Measurements from ENCODE around the gene OTUD5.

Gene OTUD5, protein sequence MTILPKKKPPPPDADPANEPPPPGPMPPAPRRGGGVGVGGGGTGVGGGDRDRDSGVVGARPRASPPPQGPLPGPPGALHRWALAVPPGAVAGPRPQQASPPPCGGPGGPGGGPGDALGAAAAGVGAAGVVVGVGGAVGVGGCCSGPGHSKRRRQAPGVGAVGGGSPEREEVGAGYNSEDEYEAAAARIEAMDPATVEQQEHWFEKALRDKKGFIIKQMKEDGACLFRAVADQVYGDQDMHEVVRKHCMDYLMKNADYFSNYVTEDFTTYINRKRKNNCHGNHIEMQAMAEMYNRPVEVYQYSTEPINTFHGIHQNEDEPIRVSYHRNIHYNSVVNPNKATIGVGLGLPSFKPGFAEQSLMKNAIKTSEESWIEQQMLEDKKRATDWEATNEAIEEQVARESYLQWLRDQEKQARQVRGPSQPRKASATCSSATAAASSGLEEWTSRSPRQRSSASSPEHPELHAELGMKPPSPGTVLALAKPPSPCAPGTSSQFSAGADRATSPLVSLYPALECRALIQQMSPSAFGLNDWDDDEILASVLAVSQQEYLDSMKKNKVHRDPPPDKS

DNA sequence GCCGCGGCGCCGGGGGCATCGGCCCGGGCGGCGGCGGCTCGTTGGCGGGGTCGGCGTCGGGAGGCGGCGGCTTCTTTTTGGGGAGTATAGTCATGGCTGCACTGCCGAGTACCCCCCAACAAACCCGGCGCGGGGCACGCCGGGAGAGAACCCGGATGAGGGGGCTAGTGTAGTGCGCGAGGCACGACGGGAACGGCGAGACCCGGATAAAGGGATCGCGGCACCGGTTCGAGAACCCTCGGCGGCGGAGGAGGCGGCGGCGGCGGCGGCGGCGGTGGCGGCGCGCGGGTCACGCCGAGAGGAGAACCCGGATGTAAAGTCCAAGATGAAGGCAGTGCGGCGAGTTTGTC is at the start of gene OTUD5:
Gene OTUD5 (minus strand): TSS at position 131 of the 350 bp plus-strand sequence. CDS start 37 bp downstream, at position 94.
- H3K27me3 Mint-ChIP-seq: no peaks in the 10 kb centered on the region
- H3K4me3 Mint-ChIP-seq: peak within 1 kb of the TSS; percentile 98 to 99
- H3K27ac Mint-ChIP-seq: peak within 1 kb of the TSS; percentile 100
- ATAC-seq (peak; percentile 67), DNase-seq (peak in 1 of 2 donors; percentile 74)
- H3K9me3 Mint-ChIP-seq: no peaks in the 10 kb centered on the region
- peaks cover 39% of the 10 kb centered on the region for H3K4me1 Mint-ChIP-seq

DNA sequence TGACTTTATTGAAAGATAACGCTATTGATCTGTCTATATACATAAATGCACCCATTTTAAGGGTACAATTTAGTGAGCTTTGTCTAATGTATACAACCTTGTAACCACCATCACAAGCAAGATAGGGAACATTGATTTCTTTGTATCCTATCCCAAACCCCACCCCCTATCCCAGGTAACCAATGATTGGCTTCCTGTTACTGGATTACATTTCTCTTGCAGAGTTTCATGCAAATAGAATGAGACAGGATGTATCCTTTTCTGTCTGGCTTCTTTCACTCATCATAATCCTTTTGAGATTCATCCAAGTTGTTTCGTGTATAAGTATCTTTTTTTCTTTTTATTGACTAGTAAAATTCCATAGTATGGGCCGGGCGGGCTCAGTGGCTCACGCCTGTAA is 46.3 kb upstream of the OTUD5 start:
- no peak for ATAC-seq
- no peaks in the 10 kb centered on the region for H3K27me3 Mint-ChIP-seq
- peaks cover 24% of the 10 kb centered on the region for H3K4me1 Mint-ChIP-seq
- no peak for DNase-seq
- H3K4me3 Mint-ChIP-seq: no peak overlapping the region
- peak overlapping the region; percentile 50 to 72 for H3K27ac Mint-ChIP-seq
- no peaks in the 10 kb centered on the region for H3K9me3 Mint-ChIP-seq

DNA sequence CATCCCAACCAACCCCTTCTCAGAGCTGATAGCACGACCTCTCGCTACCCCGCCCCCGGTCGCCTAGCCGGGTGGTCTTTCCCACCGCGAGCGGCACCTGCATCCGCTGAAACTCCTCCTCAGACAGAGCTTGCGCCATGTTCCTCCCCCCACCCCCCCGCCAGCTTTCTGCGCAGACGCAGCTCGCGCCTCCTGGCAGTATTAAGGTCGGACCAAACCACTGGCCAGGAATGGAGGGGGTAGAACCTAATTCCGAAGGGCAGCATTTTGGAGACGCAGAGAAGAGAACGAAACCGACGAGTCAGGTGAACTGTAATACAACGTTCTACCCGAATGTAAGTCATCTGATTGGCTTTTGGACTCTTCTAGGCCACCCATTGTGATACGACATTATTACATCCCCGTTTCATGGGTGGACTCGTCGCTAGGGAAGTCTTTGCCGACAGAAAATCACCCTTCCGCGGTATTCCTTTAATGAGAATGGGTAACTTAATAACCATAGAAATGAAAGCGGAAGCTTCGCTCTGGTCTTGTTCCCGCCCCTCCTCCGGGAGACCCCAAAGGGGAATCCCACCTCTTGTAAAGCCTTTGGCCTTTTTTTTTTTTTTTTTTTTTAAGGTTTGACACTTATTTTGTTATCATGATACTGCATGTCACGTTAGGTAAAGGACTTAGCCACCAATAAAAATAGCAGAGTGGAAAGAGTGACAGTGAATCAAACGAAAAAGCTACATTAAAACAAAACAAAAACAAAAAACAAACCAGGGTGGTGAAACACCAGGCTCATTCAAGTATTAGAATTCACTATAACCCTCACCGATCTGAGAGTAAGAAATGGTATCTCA is 44.9 kb upstream of the OTUD5 start, which contains the start of gene GRIPAP1:
Gene GRIPAP1 (minus strand): TSS at position 174 of the 845 bp plus-strand sequence. CDS start 35 bp downstream, at position 139.
- DNase-seq (peak; percentile 74 to 83), ATAC-seq (peak; percentile 84)
- peaks cover 38% of the 10 kb centered on the region for H3K4me1 Mint-ChIP-seq
- H3K27me3 Mint-ChIP-seq: no peaks in the 10 kb centered on the region
- peak within 1 kb of the TSS; percentile 97 to 98 for H3K4me3 Mint-ChIP-seq
- H3K27ac Mint-ChIP-seq: peak within 1 kb of the TSS; percentile 99
- no peaks in the 10 kb centered on the region for H3K9me3 Mint-ChIP-seq

DNA sequence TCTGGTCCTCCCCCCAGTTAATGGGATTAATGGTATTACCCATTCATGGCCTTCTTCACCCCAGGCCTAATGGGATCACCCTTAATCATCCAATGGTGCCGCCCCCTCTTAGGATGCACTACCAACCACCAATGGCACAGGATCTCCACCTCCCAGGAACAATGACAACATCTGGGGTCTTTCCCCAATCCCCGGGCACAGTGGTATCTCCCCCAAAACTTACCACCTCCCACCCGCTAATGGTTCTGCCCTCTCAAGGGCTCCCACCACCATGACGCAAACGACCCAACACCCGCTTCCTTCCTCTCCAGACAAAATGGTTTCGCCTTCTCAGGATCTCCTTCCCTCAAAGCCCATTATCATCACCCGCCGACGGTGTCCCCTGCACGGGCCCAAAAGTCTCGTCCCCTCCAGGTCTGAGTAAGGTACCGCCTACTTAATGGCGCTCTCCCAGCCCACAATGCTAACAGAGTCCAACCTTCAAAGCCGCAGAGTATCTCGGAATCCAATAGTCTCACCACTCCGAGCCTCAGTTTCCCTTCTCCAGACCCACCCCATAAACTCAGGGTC is 44.2 kb upstream of the OTUD5 start:
- Mint-ChIP-seq H3K4me3 (peak overlapping the region; percentile 97 to 98), H3K4me1 (peaks cover 45% of the 10 kb centered on the region), H3K27me3 (no peaks in the 10 kb centered on the region), H3K9me3 (no peaks in the 10 kb centered on the region), H3K27ac (peak overlapping the region; percentile 99)
- ATAC-seq (peak; percentile 80), DNase-seq (peak; percentile 64 to 76)

DNA sequence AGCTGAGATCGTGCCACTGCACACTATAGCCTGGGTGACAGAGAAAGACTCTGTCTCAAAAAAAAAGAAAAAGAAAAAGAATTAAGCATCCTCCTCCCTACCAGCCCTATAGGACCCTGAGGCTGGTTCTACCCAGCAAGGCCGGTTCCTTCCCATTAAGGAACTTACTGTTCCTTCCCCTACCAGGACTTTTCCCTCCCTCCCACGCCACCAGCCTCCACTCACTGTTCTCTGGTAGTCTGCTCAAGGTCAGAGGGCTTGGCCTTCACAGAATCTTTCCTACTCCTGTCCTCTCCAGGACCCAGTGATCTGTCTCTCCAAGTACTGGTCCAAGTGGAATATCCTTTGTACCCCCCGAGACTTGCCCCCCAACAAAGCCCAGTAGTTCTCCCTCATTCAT is 43.2 kb upstream of the OTUD5 start:
- H3K4me1 Mint-ChIP-seq: peaks cover 47% of the 10 kb centered on the region
- H3K4me3 Mint-ChIP-seq: peak overlapping the region; percentile 97 to 98
- H3K27me3 Mint-ChIP-seq: no peaks in the 10 kb centered on the region
- no peaks in the 10 kb centered on the region for H3K9me3 Mint-ChIP-seq
- no peak for ATAC-seq
- H3K27ac Mint-ChIP-seq: peak overlapping the region in 1 of 2 donors; percentile 89
- DNase-seq: no peak

DNA sequence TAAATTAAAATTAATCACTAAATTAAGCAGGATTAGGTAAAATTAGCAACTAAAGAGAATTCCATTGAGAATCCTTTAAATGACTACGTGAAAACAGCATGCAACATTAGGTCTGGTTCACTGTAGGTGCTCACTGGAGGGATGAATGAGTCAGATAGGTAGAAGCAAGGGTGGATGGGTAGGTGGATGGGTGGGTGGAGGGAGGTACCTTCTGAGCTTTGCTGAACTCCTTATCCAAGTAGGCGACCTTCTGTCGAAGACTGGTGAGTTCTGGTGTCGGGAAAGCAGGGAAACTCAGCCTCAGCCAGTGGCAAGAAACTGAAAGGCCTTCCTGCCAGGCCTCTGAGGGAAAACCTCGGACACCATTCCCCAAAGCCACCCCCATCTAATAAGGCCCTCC is 41.6 kb upstream of the OTUD5 start:
- Mint-ChIP-seq H3K4me3 (no peak overlapping the region), H3K27me3 (no peaks in the 10 kb centered on the region), H3K27ac (no peak overlapping the region), H3K4me1 (peaks cover 53% of the 10 kb centered on the region), H3K9me3 (no peaks in the 10 kb centered on the region)
- DNase-seq: no peak
- no peak for ATAC-seq

DNA sequence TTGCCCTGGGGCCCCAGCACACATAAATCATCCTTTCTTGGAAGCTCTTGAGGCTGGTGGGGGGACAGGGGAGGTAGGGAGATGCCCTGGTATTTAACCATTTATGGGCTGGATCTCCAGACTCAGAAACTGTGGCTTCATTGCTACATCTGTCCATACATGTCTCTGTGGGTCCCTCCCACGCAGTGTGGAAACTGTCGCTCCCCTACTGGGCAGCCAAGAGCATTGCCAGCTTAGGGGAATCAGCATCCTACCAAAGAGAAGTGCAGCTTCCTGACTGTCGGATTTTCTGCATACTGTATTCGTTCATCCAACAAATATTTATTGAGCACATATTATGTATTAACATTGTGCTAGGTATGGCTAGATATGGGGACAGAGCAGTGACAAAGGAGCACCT is 41.0 kb upstream of the OTUD5 start:
- Mint-ChIP-seq H3K27ac (no peak overlapping the region), H3K4me1 (peaks cover 53% of the 10 kb centered on the region), H3K27me3 (no peaks in the 10 kb centered on the region), H3K4me3 (no peak overlapping the region), H3K9me3 (no peaks in the 10 kb centered on the region)
- DNase-seq: no peak
- no peak for ATAC-seq

DNA sequence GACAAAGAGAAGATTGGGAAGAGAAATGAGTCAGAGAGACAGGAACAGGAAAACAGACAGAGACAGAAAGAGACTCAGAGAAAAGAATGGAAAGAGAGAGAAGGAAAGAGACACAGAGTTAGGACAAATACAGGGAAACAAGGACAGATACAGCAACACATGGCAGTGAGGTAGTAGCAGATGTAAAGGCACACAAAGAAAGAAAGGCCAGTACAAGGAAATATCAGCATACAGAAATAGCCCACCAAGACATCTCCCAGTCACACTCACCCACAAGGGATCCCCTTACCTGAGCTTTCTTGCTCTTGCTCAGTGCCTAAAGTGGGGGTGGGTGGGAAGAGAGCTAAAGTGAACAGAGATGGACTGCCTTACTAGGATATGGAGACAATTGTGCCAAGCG is 40.5 kb upstream of the OTUD5 start:
- Mint-ChIP-seq H3K9me3 (no peaks in the 10 kb centered on the region), H3K27ac (no peak overlapping the region), H3K4me1 (peaks cover 53% of the 10 kb centered on the region), H3K4me3 (peak overlapping the region in 1 of 2 donors; percentile 58), H3K27me3 (no peaks in the 10 kb centered on the region)
- ATAC-seq (no peak), DNase-seq (no peak)

DNA sequence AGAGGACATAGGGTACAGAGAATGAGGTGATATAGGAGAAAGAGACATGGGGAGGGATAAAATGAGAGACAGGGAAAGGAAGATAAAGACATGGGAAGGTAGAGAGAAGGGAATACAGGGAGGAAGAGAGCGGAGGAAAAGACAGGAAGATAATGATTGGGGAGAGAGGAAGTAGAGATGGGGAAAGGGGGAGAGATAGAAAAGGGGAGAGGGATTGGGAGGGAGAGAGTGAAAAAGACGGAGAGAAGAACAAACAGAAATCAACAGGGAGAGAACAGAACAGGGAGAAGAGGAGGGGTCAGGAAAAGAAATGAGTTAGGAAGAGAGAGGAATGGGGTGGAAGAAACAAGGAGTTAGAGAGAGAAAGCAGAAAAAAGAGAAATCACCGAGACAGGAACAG is 40.0 kb upstream of the OTUD5 start:
- ATAC-seq (no peak), DNase-seq (no peak)
- no peak overlapping the region for H3K27ac Mint-ChIP-seq
- no peaks in the 10 kb centered on the region for H3K27me3 Mint-ChIP-seq
- no peak overlapping the region for H3K4me3 Mint-ChIP-seq
- H3K9me3 Mint-ChIP-seq: no peaks in the 10 kb centered on the region
- peaks cover 53% of the 10 kb centered on the region for H3K4me1 Mint-ChIP-seq

DNA sequence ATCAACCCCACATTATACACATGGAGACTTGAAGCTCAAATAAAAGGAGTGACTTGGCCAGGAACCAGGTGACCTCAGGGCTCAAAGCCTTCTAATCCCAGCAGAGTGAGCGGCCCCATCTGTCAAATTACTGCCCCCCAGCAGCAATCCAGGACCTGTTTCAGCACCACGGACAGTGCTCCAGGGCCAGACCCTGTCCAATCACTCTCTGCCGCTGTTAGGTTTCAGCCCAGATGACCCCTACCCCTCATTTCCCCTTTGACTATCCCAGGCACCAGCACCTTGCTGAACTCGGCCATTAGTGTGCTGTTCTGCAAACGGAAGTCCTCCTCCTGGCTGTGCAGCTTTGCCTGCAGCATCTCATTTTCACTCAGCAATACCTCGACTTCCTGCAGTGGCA is 39.6 kb upstream of the OTUD5 start:
- DNase-seq (no peak), ATAC-seq (no peak)
- Mint-ChIP-seq H3K4me1 (peaks cover 53% of the 10 kb centered on the region), H3K27me3 (no peaks in the 10 kb centered on the region), H3K9me3 (no peaks in the 10 kb centered on the region), H3K27ac (no peak overlapping the region), H3K4me3 (no peak overlapping the region)

DNA sequence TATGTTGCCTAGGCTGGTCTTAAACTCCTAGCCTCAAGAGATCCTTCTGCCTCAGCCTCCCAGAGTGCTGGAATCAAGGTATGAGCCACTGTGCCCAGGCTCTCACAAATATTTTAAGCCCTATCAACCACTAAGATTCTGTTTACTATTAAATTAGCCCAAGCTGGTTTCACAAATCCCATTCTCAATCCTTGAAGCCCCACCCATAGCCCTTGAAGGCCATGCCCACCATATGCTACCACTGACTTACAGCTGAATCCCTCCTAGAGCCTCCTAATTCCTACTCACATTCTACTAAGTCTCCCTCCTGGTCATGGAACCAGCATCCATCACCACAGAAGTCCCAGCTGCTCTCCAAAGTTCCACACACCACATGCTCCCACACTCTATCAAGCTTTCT is 34.9 kb upstream of the OTUD5 start:
- ATAC-seq (no peak), DNase-seq (no peak)
- H3K27me3 Mint-ChIP-seq: no peaks in the 10 kb centered on the region
- H3K4me1 Mint-ChIP-seq: peaks cover 15% of the 10 kb centered on the region
- no peak overlapping the region for H3K4me3 Mint-ChIP-seq
- no peak overlapping the region for H3K27ac Mint-ChIP-seq
- H3K9me3 Mint-ChIP-seq: no peaks in the 10 kb centered on the region

DNA sequence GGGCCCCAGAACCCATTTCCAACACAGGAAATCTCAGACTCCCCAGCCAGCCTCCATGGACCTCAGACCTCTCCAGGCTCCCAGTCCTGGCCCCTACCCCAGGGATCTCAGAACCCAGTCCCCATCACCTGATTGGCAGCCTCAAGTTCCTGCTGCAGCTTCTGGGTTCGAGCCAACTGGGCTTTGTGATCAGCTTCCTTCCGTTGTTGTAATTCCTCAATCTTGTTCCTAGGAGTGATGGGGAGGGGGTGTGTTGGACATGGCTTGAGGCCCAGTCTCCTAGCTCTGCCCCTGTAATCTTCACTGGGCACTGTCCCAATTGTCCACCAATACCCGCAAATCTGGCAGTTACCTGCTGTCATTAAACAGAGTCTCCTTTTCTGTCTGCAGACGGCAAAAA is 32.1 kb upstream of the OTUD5 start:
- Mint-ChIP-seq H3K9me3 (no peaks in the 10 kb centered on the region), H3K27me3 (no peaks in the 10 kb centered on the region), H3K27ac (peak overlapping the region in 1 of 2 donors; percentile 42), H3K4me1 (no peaks in the 10 kb centered on the region), H3K4me3 (no peak overlapping the region)
- DNase-seq: no peak
- no peak for ATAC-seq

DNA sequence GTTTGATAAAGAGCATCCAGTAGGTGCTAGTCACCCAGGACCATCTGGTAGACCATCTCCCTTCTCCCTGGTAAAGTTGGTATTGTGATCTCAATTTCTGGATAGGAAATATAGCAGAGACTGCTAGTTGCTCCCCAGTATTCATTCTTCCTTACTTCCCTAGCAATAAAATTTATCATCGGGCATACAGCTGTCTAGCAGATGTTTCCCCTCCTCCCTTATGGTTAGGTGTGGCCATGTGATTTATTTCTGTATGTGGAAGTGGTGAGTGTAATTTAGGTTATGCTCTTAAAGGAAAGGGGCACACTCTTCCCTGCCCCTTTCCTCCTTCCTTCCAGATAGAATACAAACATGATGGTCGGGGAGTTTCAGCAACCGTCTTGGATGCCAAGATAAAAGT is 26.5 kb upstream of the OTUD5 start:
- Mint-ChIP-seq H3K4me1 (no peaks in the 10 kb centered on the region), H3K27me3 (no peaks in the 10 kb centered on the region), H3K9me3 (no peaks in the 10 kb centered on the region), H3K27ac (no peak overlapping the region), H3K4me3 (no peak overlapping the region)
- no peak for ATAC-seq
- no peak for DNase-seq

DNA sequence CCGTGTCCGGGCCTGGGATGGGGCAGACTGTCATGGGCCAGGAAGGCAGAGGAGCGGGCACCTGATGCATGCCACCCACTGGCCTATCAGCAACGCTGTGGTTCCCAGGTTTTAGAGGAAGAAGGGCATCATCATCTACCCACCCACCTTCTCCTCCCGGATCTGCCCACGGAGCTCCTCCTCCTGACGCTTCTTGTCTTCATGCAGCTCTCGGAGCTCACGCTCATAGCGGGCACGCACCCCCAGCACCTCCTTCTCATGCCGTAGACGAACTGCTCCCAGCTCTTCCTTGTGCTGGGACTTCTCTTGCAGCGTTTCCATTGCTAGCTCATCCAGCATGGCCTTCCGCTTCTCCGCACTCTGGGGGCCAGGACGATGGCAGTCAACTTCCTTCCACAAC is 25.7 kb upstream of the OTUD5 start:
- no peaks in the 10 kb centered on the region for H3K27me3 Mint-ChIP-seq
- ATAC-seq (no peak), DNase-seq (no peak)
- H3K4me3 Mint-ChIP-seq: no peak overlapping the region
- peak overlapping the region in 1 of 2 donors; percentile 34 for H3K27ac Mint-ChIP-seq
- no peaks in the 10 kb centered on the region for H3K9me3 Mint-ChIP-seq
- H3K4me1 Mint-ChIP-seq: no peaks in the 10 kb centered on the region

DNA sequence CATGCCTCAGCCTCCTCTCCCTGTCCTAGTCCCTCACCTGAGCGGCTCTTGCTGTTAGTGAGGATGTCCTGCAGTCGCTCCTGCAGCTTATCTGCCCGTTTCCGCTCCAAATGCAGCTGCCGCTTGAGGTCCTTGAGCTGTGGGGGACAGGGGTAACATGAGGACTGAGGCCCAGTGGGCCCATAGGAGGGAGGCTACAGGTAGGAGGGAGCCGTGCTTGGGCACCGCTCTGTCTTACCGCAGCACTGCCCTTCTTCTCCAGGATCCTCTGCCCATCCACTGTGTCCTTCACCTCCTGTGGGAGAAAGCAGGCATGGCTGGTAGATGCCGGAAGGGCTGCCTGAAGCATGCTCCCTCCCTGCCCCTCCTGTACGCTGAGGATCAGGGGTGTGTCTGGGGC is 23.8 kb upstream of the OTUD5 start:
- ATAC-seq (no peak), DNase-seq (no peak)
- Mint-ChIP-seq H3K27ac (peak overlapping the region in 1 of 2 donors; percentile 29), H3K4me1 (no peaks in the 10 kb centered on the region), H3K27me3 (no peaks in the 10 kb centered on the region), H3K4me3 (no peak overlapping the region), H3K9me3 (no peaks in the 10 kb centered on the region)
